Right cardiac atrium (tissue), 5 donors: ENCODE data around the gene CTAGE15. TPM values are rescaled to one million over a fixed set of nuclear protein-coding genes. Genes with fewer than 3 reads are reported as not detected.
"Not testable (repeated sequence)": the region's sequence is repeated elsewhere in the genome, so short reads cannot be mapped to it uniquely, and the experiment has no call there.

ENCODE experiments used
- ATAC-seq, 2 donors: fragments of 200-7000 bp; cut with Tn5 transposase; one replicate each; pipeline versions ENCODE4 v1.8.0 to v1.9.1; 2020; ENCODE audit warnings: moderate library complexity in 2 of 2, mild to moderate bottlenecking in 1 of 2
- DNase-seq, 3 donors: peaks; one replicate each; pipeline ENCODE4 v3.0.0-alpha.2; 2020
- H3K27ac ChIP-seq: one replicate; pipeline ENCODE4 v1.5.1; 2013; ENCODE audit warnings: mild to moderate bottlenecking, low read length, control low read depth, moderate library complexity
- H3K27me3 ChIP-seq: one replicate; pipeline ENCODE4 v1.6.1; 2013; ENCODE audit not compliant: control insufficient read depth, insufficient read depth
- H3K4me1 ChIP-seq: one replicate; pipeline ENCODE4 v1.6.1; 2013; ENCODE audit warnings: low read length; ENCODE audit not compliant: control insufficient read depth, insufficient read depth
- H3K4me3 ChIP-seq: one replicate; pipeline ENCODE4 v1.5.1; 2013; ENCODE audit warnings: low read length, control low read depth
- H3K9me3 ChIP-seq: one replicate; pipeline ENCODE4 v1.6.1; 2013; ENCODE audit warnings: low read length; ENCODE audit not compliant: control insufficient read depth
- WGBS: extraction: QIAGEN DNeasy Blood & Tissue Kit; methylation state at CpG from one replicate; pipeline ENCODE4 v1.1.7; 2013; 5-methylcytosine and 5-hydroxymethylcytosine counted together
- intact Hi-C, 4 donors: fragments of 100-400 bp; cut with DNase I; formaldehyde crosslinking; loops; one replicate each; pipeline versions ENCODE4 v1.11.0 to v1.14.0; 2022 to 2023
- polyA plus RNA-seq: library from polyadenylated mRNA; stranded (reverse); fragments of 200-250 nt; gene quantifications from one replicate; pipeline ENCODE4 v1.2.3, GENCODE V29; 2013
- total RNA-seq, 4 donors: library from RNA; stranded (reverse); fragmentation: NEBNext Ultra II Directional; extraction: Animal tissue kit (Norgen Biotek cat#: 25700); gene quantifications; one replicate each; pipeline ENCODE4 v1.2.1, GENCODE V29; 2021
- donor health status: healthy with polysubstance abuse.
- donor health status: DM: no; HTN: yes; CAD: no.
- donor health status: DM: no; HTN: no; CAD: no.
- donor health status: DM: no; HTN: yes; CAD: no; lungs with severe emphysema.
- donor health status: DM: yes; HTN: yes; CAD: no.

Gene CTAGE15
- total and polyA plus RNA-seq, 5 donors: 0.02 to 0.19 TPM; not detected in 3

- ATAC-seq, H3K9me3 ChIP-seq, DNase-seq, H3K4me1 ChIP-seq, H3K27me3 ChIP-seq, H3K27ac ChIP-seq, H3K4me3 ChIP-seq, intact Hi-C loops: not testable (repeated sequence)
- no CpG with 5 or more reads among the region's 1 CpG for whole genome bisulfite sequencing
These were observed 5.6 kb upstream of the CTAGE15 start for GRCh38 chr7:143566001-143566400.

GRCh38 chr7:143588183-143588582 lies 16.6 kb downstream of the CTAGE15 start:
- H3K4me3 ChIP-seq, H3K27me3 ChIP-seq, DNase-seq, H3K27ac ChIP-seq, H3K4me1 ChIP-seq, H3K9me3 ChIP-seq, intact Hi-C loops, ATAC-seq: not testable (repeated sequence)
- WGBS: 80% methylated on average over 2 of the region's 3 CpGs

GRCh38 chr7:143589897-143590296 lies 18.3 kb downstream of the CTAGE15 start:
- ATAC-seq, H3K4me3 ChIP-seq, DNase-seq, intact Hi-C loops, H3K27me3 ChIP-seq, H3K9me3 ChIP-seq, H3K27ac ChIP-seq, H3K4me1 ChIP-seq: not testable (repeated sequence)

GRCh38 chr7:143598086-143598485 lies 26.5 kb downstream of the CTAGE15 start:
- H3K4me1 ChIP-seq, intact Hi-C loops, H3K4me3 ChIP-seq, H3K27me3 ChIP-seq, H3K27ac ChIP-seq, H3K9me3 ChIP-seq: not testable (repeated sequence)
- peak in 1 of 2 donors; percentile 46 for ATAC-seq
- peak in 2 of 3 donors; percentile 14 to 21 for DNase-seq
- WGBS: 94% methylated on average over 4 of the region's 11 CpGs

GRCh38 chr7:143603549-143603948 lies 31.9 kb downstream of the CTAGE15 start:
- ATAC-seq, DNase-seq, H3K4me1 ChIP-seq, H3K27ac ChIP-seq, H3K4me3 ChIP-seq, H3K9me3 ChIP-seq, intact Hi-C loops, H3K27me3 ChIP-seq: not testable (repeated sequence)
- no CpG with 5 or more reads among the region's 2 CpGs for WGBS

- ATAC-seq: not testable (repeated sequence)
These were observed 34.5 kb downstream of the CTAGE15 start for GRCh38 chr7:143606088-143606487.

GRCh38 chr7:143615545-143615944 lies 43.9 kb downstream of the CTAGE15 start:
- intact Hi-C loops, DNase-seq, H3K4me1 ChIP-seq, H3K27me3 ChIP-seq, ATAC-seq, H3K4me3 ChIP-seq, H3K27ac ChIP-seq, H3K9me3 ChIP-seq: not testable (repeated sequence)
- WGBS: 93% methylated on average over 3 of the region's 6 CpGs

More at GRCh38 chr7:143606088-143606487, 34.5 kb downstream of the CTAGE15 start:
- no CpG with 5 or more reads among the region's 1 CpG for WGBS
- H3K4me3 ChIP-seq, DNase-seq, intact Hi-C loops, H3K4me1 ChIP-seq, H3K27me3 ChIP-seq, H3K27ac ChIP-seq, H3K9me3 ChIP-seq: not testable (repeated sequence)

- no CpG with 5 or more reads among the region's 1 CpG for WGBS
- H3K27me3 ChIP-seq, intact Hi-C loops, DNase-seq, H3K27ac ChIP-seq, H3K9me3 ChIP-seq, H3K4me1 ChIP-seq, ATAC-seq, H3K4me3 ChIP-seq: not testable (repeated sequence)
These were observed 45.6 kb downstream of the CTAGE15 start for GRCh38 chr7:143617204-143617603.

- H3K27ac ChIP-seq, intact Hi-C loops, H3K4me1 ChIP-seq, H3K27me3 ChIP-seq, H3K9me3 ChIP-seq, H3K4me3 ChIP-seq: not testable (repeated sequence)
- no CpG with 5 or more reads among the region's 23 CpGs for WGBS
- DNase-seq (peak in 2 of 3 donors; percentile 56 to 87), ATAC-seq (peak; percentile 72 to 83)
These were observed 48.5 kb downstream of the CTAGE15 start for GRCh38 chr7:143620058-143620457.

GRCh38 chr7:143620646-143621045 lies 49.0 kb downstream of the CTAGE15 start, which contains the start of gene TCAF2:
Gene TCAF2, plus strand, starts transcription at chr7:143620974.
- H3K9me3 ChIP-seq, H3K27ac ChIP-seq, H3K27me3 ChIP-seq, H3K4me3 ChIP-seq, H3K4me1 ChIP-seq, intact Hi-C loops: not testable (repeated sequence)
- DNase-seq (peak in 2 of 3 donors; percentile 64 to 88), ATAC-seq (peak; percentile 99 to 100)
- WGBS: no CpG with 5 or more reads among the region's 38 CpGs

GRCh38 chr7:143621175-143621574 lies 49.6 kb downstream of the CTAGE15 start:
- H3K4me1 ChIP-seq, H3K9me3 ChIP-seq, H3K27me3 ChIP-seq, DNase-seq, intact Hi-C loops, H3K4me3 ChIP-seq, H3K27ac ChIP-seq: not testable (repeated sequence)
- no CpG with 5 or more reads among the region's 16 CpGs for WGBS
- ATAC-seq: peak in 1 of 2 donors; percentile 9

- ATAC-seq, H3K4me1 ChIP-seq, H3K27ac ChIP-seq, H3K9me3 ChIP-seq, DNase-seq, H3K27me3 ChIP-seq, intact Hi-C loops, H3K4me3 ChIP-seq: not testable (repeated sequence)
- WGBS: no CpG with 5 or more reads among the region's 17 CpGs
These were observed 50.5 kb downstream of the CTAGE15 start for GRCh38 chr7:143622130-143622529.
